K562 (cell line): ENCODE results near the gene CALD1. TPM values are rescaled to one million over a fixed set of nuclear protein-coding genes. Genes with fewer than 3 reads are reported as not detected.

Experiments
- ATAC-seq: fragments of 200-7000 bp; cut with Tn5 transposase; 3 replicates; pipeline ENCODE4 v1.9.1; 2020; ENCODE audit warnings: moderate library complexity
- BruUV-seq: library from RNA; stranded (reverse); fragments of 400-500 nt; replicated peaks from 2 replicates; lab custom pipeline; 2021; lab: Mats Ljungman, UMichigan
- CTCF ChIA-PET: fragments of 300-600 bp; formaldehyde crosslinking; extraction: SDS; loops from one replicate; lab custom pipeline; 2021; ENCODE audit warnings: low intra/inter-chr PET ratio; lab: Yijun Ruan, JAX
- POLR2A ChIA-PET: fragments of 300-600, 350-650 bp; sonication (Branson Sonifier 250); formaldehyde crosslinking; extraction: SDS; loops from one replicate; lab custom pipeline; 2021; ENCODE audit warnings: antibody characterized with exemption, inconsistent platforms; lab: Yijun Ruan, JAX
- DNase-seq, 4 experiments: peaks; one replicate each; pipeline versions ENCODE4 v3.0.0 to v3.0.0-alpha.2; 2011 to 2018; ENCODE audit warnings: low spot score in 3 of 4, mixed read lengths in 3 of 4; ENCODE audit errors: extremely low read depth in 1 of 4
- FAIRE-seq: peaks from 2 replicates; lab custom pipeline; 2011; peaks lifted over from hg19 to GRCh38; lab: Jason Lieb, UNC
- H2AFZ ChIP-seq: 2 replicates; pipeline ENCODE4 v1.6.0; 2011; ENCODE audit warnings: low read depth, low read length, control low read depth, inconsistent platforms
- H3K27ac ChIP-seq: fragments of 200-600 bp; 3 replicates; pipeline ENCODE4 v1.8.0; 2011; ENCODE audit warnings: low read depth, mild to moderate bottlenecking, control low read depth, inconsistent platforms, low read length, moderate library complexity, mixed read lengths; ENCODE audit errors: extremely low read depth
- H3K27me3 ChIP-seq, 2 experiments: fragments of 300-600 bp in 1 of 2; 2 replicates in 1 of 2; 3 replicates in 1 of 2; pipeline versions ENCODE4 v1.6.0 to v1.8.0; 2011; ENCODE audit warnings: inconsistent platforms in 2 of 2, low read length in 2 of 2, mild to moderate bottlenecking in 1 of 2, mixed read lengths in 1 of 2, moderate library complexity in 1 of 2; ENCODE audit not compliant: control insufficient read depth in 2 of 2, insufficient read depth in 2 of 2
- H3K36me3 ChIP-seq: fragments of 300-600 bp; 3 replicates; pipeline ENCODE4 v1.8.0; 2011; ENCODE audit warnings: mild to moderate bottlenecking, low read length, inconsistent platforms; ENCODE audit not compliant: control insufficient read depth, insufficient read depth
- H3K4me1 ChIP-seq, 2 experiments: fragments of 200-600 bp in 1 of 2; replicated peaks in 1 of 2; 2 replicates in 1 of 2; 3 replicates in 1 of 2; pipeline versions ENCODE4 v1.5.1 to v1.8.0; 2011; ENCODE audit warnings: inconsistent platforms in 2 of 2, low read length in 2 of 2, mild to moderate bottlenecking in 1 of 2, mixed read lengths in 1 of 2, moderate library complexity in 1 of 2; ENCODE audit not compliant: control insufficient read depth in 2 of 2, insufficient read depth in 2 of 2
- H3K4me2 ChIP-seq: 2 replicates; pipeline ENCODE4 v1.6.1; 2011; ENCODE audit warnings: low read length, control low read depth, inconsistent platforms, mixed read lengths; ENCODE audit not compliant: insufficient read depth
- H3K4me3 ChIP-seq: fragments of 200-600 bp; sonication (generic), shearing (Covaris generic); 2 replicates; pipeline ENCODE4 v1.5.1; 2016; ENCODE audit warnings: control low read depth, inconsistent platforms
- H3K79me2 ChIP-seq: fragments of 200-600 bp; 3 replicates; pipeline ENCODE4 v1.8.0; 2011; ENCODE audit warnings: low read length, inconsistent platforms; ENCODE audit not compliant: control insufficient read depth, insufficient read depth
- H3K9ac ChIP-seq, 2 experiments: 2 replicates each; pipeline versions ENCODE4 v1.6.0 to v1.6.1; 2011; ENCODE audit warnings: low read depth in 2 of 2, low read length in 2 of 2, control low read depth in 1 of 2, inconsistent platforms in 1 of 2, mild to moderate bottlenecking in 1 of 2, mixed read lengths in 1 of 2; ENCODE audit not compliant: insufficient read depth in 1 of 2
- H3K9me1 ChIP-seq: one replicate; pipeline ENCODE4 v1.6.0; 2011; ENCODE audit warnings: inconsistent platforms, mild to moderate bottlenecking, low read length, moderate library complexity; ENCODE audit not compliant: control insufficient read depth, insufficient read depth
- H3K9me3 ChIP-seq: replicated peaks from 2 replicates; pipeline ENCODE4 v1.5.1; 2011; ENCODE audit warnings: low read depth, low read length, inconsistent platforms; ENCODE audit not compliant: control insufficient read depth, insufficient read depth
- H4K20me1 ChIP-seq: replicated peaks from 2 replicates; pipeline ENCODE4 v1.6.1; 2011; ENCODE audit warnings: low read length, inconsistent platforms, mixed read lengths; ENCODE audit not compliant: control insufficient read depth, insufficient read depth
- DACH1 ChIP-seq: fragments of 450-650 bp; IDR thresholded peaks from 2 replicates; pipeline ENCODE4 v1.6.1; 2018; ENCODE audit not compliant: partially characterized antibody
- GATAD2B ChIP-seq: fragments of 450-650 bp; IDR thresholded peaks from 2 replicates; pipeline ENCODE4 v1.6.1; 2017; ENCODE audit warnings: mild to moderate bottlenecking, borderline replicate concordance
- HDAC2 ChIP-seq: fragments of 450-650 bp; IDR thresholded peaks from 2 replicates; pipeline ENCODE4 v1.6.1; 2016; ENCODE audit warnings: mild to moderate bottlenecking
- HMBOX1 ChIP-seq: sonication (generic); IDR thresholded peaks from 2 replicates; pipeline ENCODE4 v1.6.1; 2016
- POLR2G ChIP-seq: fragments of 200-400 bp; formaldehyde crosslinking; IDR thresholded peaks from 2 replicates; pipeline ENCODE4 v1.6.1; 2017; ENCODE audit warnings: low read depth, mild to moderate bottlenecking, antibody characterized with exemption, low read length, moderate library complexity
- RHOXF2B ChIP-seq: fragments of 250-450 bp; sonication (Bioruptor Pico); conservative IDR thresholded peaks from 2 replicates; pipeline ENCODE4 v1.5.1; 2021
- TARDBP ChIP-seq: fragments of 450-650 bp; IDR thresholded peaks from 2 replicates; pipeline ENCODE4 v1.6.1; 2016
- WGBS: fragments of 100-300 bp; shearing (Covaris generic); methylation state at CpG from one replicate; pipeline ENCODE4 v1.1.6; 2016; ENCODE audit warnings: low coverage, mixed read lengths; ENCODE audit not compliant: insufficient coverage; ENCODE audit errors: missing lambda C conversion rate; 5-methylcytosine and 5-hydroxymethylcytosine counted together
- in situ Hi-C: fragments of 300-500 bp; cut with MboI; formaldehyde crosslinking; loops from 4 replicates; pipeline ENCODE4 v1.15.0; 2018; ENCODE audit warnings: inconsistent platforms, mixed read lengths
- intact Hi-C: fragments of 100-400 bp; cut with micrococcal nuclease; formaldehyde crosslinking; loops from 2 replicates; pipeline ENCODE4 v1.14.2; 2022
- polyA plus RNA-seq, 8 experiments: library from polyadenylated mRNA; depleted of rRNA in 4 of 8; stranded (reverse) in 5 of 8; unstranded in 3 of 8; fragments of >200 nt; fragmentation: Nextera tagmentation in 2 of 8; fragmentation: Illumina TruSeq in 1 of 8; extraction: Ambion mirVana in 2 of 8; extraction: Trizol in 1 of 8; gene quantifications; 2 replicates each; pipeline versions ENCODE4 v1.2.1 to v1.2.3, GENCODE V29; 2011 to 2014; ENCODE audit warnings: inconsistent platforms in 1 of 8, missing spikeins in 1 of 8
- total RNA-seq, 7 experiments: library from RNA; depleted of rRNA in 6 of 7; stranded (reverse); fragments of >200 nt in 6 of 7; fragmentation: Illumina TruSeq in 2 of 7; extraction: Trizol in 2 of 7; gene quantifications; 2 replicates each; pipeline versions ENCODE4 v1.2.1 to v1.2.3, GENCODE V29; 2011 to 2021; ENCODE audit warnings: low replicate concordance in 1 of 7

Gene CALD1
- total and polyA plus RNA-seq, 9 of the 15 experiments (the other 6 are each of a cell fraction or from before 2014, with no cell fraction given) = 0.40 TPM; not detected in 8

- TF ChIP-seq TARDBP (no peak), HMBOX1 (no peak), HDAC2 (no peak), DACH1 (no peak), RHOXF2B (CRISPR knock-in tag) (no peak), POLR2G (no peak), GATAD2B (no peak)
- Histone ChIP-seq H3K4me1 (no peaks in the 10 kb centered on the region), H3K9me1 (no peaks in the 10 kb centered on the region), H3K4me3 (no peak overlapping the region), H2AFZ (no peak overlapping the region), H3K36me3 (no peaks in the 10 kb centered on the region), H3K27ac (no peak overlapping the region), H3K27me3 (peaks cover 13 to 23% of the 10 kb centered on the region in 2 experiments; a peak in 4 of 5 replicates), H3K4me2 (no peak overlapping the region), H3K9me3 (no peaks in the 10 kb centered on the region), H4K20me1 (no peaks in the 10 kb centered on the region), H3K9ac (no peak overlapping the region), H3K79me2 (no peaks in the 10 kb centered on the region)
- no peak for DNase-seq
- no peak for ATAC-seq
- ChIA-PET CTCF (interaction anchor here (0.6 kb wide), 1 partner anchor 294 kb away, joined by 5 read pairs; no protein-coding TSS in a partner anchor), POLR2A (no interaction called here)
- FAIRE-seq = no peak
- intact Hi-C loops = loop anchor here (5.0 to 10.0 kb wide), 2 partner anchors 66 to 299 kb away; partner anchors contain the start of gene CYREN
- 0% methylated on average over 5 of the region's 5 CpGs for WGBS
- no TSS peak for BruUV-seq
- in situ Hi-C loops = no loop called here
Measured at GRCh38 chr7:134875867-134876266, 96.4 kb downstream of the CALD1 start.
